GM12874 (cell line): ENCODE measurements around the gene METTL15.

Source experiments
- TF ChIP-seq, protein P1 (sequence below): IDR thresholded peaks from 2 replicates; pipeline ENCODE4 v1.5.1; 2011; ENCODE audit warnings: low read depth, mild to moderate bottlenecking, control low read depth, low read length, moderate library complexity; ENCODE audit not compliant: insufficient read depth

The METTL15 gene

DNA sequence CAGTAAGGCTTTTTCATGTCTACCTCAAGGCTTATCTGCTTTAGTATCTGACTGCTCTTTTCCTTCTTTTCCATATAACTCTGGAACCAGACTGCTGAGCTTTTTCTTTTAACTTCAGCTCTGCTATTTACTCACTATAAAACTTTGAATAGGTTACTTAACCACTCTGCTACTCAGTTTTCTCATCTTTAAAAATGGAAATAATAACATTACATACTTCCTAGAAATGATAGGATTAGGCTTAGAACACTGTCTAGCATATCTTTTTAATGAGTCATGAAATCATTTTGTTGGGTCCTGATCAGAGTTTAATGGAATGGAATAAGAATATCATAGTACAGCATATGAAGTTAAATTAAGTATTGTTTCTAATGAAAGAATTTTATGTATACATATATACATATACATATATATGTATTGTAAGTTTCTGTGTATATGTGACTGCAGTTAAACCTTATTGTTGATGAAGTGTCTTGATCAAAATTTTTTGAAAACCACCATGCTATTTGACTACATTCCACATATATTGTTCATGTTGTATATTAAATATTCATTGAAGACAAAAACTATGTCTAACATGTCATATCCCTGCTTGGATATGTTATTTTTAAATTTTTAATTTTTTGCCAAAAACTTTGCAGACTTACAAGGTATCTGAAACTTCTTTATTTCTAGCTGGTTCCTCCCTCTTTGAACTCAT lies 120.2 kb downstream of the METTL15 start:
- TF ChIP-seq, protein P1, sequence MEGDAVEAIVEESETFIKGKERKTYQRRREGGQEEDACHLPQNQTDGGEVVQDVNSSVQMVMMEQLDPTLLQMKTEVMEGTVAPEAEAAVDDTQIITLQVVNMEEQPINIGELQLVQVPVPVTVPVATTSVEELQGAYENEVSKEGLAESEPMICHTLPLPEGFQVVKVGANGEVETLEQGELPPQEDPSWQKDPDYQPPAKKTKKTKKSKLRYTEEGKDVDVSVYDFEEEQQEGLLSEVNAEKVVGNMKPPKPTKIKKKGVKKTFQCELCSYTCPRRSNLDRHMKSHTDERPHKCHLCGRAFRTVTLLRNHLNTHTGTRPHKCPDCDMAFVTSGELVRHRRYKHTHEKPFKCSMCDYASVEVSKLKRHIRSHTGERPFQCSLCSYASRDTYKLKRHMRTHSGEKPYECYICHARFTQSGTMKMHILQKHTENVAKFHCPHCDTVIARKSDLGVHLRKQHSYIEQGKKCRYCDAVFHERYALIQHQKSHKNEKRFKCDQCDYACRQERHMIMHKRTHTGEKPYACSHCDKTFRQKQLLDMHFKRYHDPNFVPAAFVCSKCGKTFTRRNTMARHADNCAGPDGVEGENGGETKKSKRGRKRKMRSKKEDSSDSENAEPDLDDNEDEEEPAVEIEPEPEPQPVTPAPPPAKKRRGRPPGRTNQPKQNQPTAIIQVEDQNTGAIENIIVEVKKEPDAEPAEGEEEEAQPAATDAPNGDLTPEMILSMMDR = no peak

DNA sequence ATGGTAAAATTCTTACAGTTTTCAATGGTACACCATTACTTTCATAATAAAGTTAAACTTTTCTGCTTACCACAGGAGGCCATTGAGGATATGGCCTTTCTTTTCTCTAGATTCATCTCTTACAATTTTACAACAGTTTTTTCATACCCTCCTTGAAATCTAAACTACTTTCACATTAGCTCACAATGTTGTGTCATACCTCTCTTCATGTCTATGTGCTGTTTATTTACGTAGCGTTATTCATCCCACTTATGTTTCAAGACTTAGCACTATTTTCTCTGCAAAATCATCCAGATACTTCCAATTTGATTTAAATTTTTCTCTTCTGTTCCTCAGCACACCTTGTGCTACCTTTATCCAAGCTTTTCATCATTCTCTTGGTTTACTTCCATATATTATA lies 123.3 kb downstream of the METTL15 start:
- TF ChIP-seq, protein P1 = no peak

DNA sequence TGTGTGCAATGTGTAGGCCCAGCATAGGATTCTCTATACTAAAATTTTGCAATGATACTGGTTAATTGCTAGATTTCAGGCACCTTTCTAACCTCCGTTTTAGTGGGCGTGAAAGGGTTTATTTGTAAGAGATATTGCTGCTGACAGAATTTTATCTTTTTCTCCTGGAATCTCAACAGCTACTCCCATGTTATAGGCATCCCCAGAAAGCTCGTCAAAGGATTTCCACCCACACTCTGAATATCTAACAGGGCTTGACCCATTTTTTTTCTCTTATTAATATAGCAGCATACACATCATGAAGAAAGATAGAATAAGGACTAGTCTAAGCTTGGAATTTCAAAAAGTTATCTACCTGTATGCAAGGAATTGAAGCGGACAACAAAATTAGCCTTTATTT lies 124.5 kb downstream of the METTL15 start:
- TF ChIP-seq, protein P1 = no peak

DNA sequence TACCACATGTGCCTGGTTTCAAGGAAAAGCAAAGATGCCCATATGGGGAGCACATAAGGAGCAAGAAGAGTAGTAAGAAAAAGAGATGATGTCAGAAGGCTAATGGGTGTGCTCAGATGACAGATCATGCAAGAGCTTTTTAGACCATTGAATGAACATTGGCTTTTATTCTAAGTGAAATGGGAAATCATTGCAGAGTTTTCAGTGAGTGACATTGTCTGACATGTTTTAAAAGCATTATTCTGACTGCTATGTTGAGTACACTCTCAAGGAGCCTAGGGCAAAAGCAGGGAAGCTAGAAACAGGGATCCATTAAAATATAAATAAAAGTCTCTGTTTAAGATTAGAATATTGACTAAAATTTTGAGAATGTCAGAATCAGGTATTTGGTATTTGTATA lies 133.6 kb downstream of the METTL15 start:
- TF ChIP-seq, protein P1 = no peak

DNA sequence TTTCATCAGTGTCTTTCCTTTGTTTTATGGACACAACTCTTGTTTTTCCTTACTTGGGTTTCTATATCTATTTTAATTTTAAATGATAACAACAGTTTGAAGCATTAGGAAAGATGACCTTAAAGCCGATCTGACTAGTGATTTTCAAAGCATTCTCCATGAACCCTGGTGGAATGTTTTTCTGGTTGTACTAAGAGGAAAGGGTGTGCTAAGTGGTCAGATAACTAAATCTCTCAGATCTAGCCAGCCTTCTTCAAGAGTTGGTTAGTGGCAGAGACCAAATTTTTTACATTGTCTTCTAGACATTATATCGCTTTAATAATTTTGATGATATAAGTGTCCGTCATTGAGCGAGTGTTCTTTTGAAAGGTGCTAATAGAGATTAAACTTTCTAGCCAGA lies 134.4 kb downstream of the METTL15 start:
- TF ChIP-seq, protein P1 = no peak

DNA sequence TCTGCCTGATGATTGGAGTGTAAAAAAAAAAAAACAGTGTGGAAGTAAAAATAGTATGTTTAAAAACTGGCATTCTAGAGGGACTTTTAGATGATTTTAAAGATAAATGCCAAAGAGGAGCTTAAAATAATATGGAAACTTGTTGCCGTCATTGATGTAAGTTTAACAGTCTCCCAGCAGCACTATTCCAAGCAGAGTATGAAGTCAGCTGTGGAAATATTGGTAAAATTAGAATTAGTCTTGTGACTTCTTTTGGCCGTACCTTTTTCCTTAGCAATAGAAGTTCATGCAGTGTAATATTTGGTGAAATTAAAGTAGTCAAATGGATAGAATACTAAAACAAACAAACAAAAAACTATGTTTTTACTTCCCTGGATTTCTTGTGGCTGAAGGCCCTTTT lies 134.9 kb downstream of the METTL15 start:
- TF ChIP-seq, protein P1 = no peak

DNA sequence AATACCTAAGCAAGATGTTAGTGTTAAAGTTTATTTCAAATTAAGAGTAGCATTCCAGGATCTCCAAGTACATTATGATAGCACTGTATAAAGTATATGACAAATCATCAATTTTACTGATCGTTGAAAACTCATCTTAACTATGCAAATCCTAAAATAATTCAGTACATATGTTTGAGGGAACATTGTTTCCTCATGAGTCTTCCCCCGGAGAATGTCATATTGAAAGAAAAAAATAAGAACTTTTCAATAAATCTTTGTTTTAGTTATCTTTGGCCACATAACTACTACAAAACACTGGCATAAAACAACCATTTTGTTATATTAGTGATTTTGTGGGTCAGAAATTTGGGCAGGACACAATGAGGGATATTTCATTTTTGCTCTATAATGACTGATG lies 135.4 kb downstream of the METTL15 start:
- TF ChIP-seq, protein P1 = no peak

DNA sequence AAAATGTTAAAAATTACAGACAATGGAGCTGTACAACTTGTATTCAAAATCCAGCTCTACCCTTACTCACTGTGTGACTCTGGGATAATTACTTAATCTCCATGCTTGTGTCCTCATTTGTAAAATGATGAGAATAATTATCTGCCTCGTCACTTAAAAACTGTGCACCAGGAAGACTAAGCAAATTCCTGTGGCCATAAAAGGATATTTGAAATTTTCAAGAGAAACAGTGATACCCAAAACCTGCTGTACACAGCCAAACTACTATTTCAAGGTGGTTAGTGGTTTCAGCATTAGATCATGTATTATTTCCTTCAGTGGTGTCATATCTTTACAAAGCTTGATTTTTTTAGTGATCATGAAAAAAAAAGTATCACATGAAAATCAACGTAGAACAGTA lies 136.9 kb downstream of the METTL15 start:
- TF ChIP-seq, protein P1 = no peak
